GM13976 (cell line): Measurements from ENCODE around the gene QSOX2.

ENCODE experiments used
- DNase-seq: peaks from one replicate; pipeline ENCODE4 v3.0.0; 2012; ENCODE audit warnings: low spot score
- in situ Hi-C: fragments of 300-500 bp; cut with MboI; formaldehyde crosslinking; loops from one replicate; pipeline ENCODE4 v1.12.0; 2022; ENCODE audit warnings: low sequenced_read_pairs, mixed read lengths, inconsistent platforms; ENCODE audit not compliant: unreplicated experiment
- TF ChIP-seq, protein P1 (sequence below): IDR thresholded peaks from 2 replicates; pipeline ENCODE4 v1.5.1; 2012; ENCODE audit warnings: borderline replicate concordance, mild to moderate bottlenecking; ENCODE audit not compliant: insufficient read depth; ENCODE audit errors: extremely low read depth, missing control alignments, control extremely low read depth

Gene QSOX2

DNA sequence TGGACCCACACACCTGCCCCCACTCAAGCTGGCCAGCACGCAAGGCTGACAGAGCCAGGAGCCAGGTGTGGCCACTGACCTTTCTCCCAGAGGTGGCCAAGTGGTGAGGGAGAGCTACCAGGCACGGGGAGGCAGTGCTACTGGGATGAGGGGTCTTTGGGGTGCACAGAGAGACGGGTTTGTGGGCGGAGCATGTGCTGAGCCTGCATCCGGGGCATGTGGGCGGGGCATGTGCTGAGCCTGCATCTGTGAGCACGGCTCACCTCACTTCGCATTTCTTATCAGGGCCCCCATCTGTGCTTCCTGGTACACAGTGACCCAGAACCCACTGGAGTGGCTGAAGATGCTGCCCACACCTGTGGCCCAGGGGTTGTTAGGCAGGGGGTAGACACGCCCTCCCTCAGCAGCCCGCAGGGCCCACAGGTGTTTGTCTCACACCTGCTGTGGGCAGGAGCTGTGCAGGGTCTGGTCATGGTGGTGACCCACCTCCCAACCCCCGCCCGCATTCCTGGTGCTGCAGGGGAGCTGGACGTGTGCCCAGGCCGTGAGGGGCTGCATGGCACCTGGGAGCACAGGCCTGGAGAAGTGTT is 36.8 kb upstream of the QSOX2 start:
- TF ChIP-seq, protein P1, sequence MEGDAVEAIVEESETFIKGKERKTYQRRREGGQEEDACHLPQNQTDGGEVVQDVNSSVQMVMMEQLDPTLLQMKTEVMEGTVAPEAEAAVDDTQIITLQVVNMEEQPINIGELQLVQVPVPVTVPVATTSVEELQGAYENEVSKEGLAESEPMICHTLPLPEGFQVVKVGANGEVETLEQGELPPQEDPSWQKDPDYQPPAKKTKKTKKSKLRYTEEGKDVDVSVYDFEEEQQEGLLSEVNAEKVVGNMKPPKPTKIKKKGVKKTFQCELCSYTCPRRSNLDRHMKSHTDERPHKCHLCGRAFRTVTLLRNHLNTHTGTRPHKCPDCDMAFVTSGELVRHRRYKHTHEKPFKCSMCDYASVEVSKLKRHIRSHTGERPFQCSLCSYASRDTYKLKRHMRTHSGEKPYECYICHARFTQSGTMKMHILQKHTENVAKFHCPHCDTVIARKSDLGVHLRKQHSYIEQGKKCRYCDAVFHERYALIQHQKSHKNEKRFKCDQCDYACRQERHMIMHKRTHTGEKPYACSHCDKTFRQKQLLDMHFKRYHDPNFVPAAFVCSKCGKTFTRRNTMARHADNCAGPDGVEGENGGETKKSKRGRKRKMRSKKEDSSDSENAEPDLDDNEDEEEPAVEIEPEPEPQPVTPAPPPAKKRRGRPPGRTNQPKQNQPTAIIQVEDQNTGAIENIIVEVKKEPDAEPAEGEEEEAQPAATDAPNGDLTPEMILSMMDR = no peak
- in situ Hi-C loops = loop anchor here (10.0 kb wide), 1 partner anchor 108 kb away; no protein-coding TSS in a partner anchor
- no peak for DNase-seq

DNA sequence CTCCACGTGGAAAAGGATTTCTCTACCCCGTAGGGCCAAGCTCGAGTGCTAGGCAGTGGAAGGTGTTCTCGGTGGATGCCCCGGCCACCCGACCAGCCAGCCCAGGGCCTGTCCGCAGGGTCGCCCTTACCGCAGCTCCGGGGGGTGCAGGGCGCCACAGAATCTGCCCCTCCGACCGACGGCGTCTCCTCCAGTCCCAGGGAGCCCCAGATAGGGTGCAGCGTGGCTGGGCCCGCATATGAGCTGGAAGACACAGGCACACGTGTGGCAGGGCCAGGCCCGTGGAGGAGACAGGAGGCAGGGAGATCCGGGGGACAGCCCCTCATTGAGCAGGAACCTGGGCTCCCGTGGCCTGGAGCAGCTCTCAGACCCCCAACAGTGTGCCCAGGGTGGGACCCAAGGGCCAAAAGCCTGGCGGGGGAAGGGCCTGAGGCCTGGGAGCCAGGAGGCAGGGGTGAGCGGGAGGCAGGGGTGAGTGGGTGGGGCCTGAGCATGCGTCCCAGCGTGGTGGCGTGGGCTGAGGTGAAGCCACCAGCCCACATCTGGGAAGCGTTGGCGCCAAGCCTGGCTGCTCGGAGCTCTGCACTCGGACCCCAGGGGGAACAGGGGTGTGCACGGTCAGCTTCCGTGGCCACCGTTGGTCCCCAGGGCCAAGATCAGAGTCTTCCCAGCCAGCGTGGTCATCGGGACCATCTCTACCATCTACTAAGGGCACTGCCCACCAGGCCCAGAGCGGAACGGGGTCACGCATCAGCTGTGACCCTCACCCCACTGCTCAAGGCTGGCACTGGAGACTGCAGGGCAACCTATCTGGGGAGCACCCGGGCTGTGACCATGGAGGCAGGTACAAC is 36.0 kb upstream of the QSOX2 start:
- TF ChIP-seq, protein P1 = no peak
- in situ Hi-C loops = loop anchor here (10.0 kb wide), 1 partner anchor 107 kb away; no protein-coding TSS in a partner anchor
- DNase-seq = no peak

DNA sequence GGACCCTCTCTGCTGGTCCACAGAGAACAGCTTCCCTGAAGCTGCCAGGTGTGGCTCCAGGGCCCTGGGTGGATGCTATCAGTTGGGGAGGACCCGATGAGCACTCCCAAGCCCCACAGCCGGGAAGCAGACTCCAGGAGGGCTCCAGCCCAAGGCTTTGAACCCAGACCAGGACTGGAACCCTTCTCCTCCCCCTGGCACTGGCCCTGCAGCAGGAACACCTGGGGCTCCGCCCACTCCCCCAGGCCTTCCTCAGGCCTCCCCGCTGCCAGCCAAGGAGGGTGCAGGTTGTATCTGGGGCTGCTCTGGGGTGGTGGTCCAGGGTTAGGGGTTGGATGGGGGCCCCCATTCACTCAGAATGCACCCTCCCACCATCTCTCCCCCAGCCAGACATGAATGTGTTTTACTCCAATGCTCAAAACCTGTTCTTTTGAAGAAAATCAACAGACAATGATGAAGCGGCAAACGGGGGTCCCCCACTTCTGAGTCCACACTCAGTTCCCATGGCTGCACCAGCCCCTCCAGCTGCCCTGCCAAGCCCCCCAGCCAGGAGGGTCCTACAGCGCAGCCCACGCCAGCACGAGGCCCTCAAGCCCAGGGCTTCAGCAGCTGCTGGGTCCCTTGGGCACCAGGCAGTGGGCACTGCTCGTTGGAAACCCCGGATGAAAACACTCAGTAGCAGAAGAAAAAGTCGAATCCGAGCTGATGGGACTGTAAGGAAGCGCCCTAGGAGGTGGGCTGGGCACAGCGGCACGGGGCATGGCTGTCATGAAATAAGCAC is 35.1 kb upstream of the QSOX2 start:
- in situ Hi-C loops = loop anchor here (10.0 kb wide), 1 partner anchor 106 kb away; no protein-coding TSS in a partner anchor
- TF ChIP-seq, protein P1 = no peak
- no peak for DNase-seq

DNA sequence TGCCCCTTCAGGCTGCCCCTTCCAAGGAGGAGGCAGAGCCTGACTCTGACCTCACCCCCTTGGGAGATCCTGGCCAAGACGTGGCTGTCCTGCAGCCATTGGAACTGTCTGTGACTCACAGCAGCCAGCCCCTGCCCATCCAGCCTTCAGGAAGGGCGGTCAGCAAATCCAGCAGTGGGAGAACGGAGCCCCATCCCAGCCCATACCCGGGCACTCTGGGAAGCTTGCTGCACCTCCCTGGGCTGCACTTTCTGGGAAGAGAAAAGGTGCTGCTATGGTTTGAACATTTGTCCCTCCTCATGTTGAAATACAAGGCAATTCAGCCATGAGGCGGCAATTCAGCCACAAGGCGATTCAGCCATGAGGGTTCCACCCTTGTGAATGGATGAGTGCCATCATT is 33.9 kb upstream of the QSOX2 start:
- DNase-seq = no peak
- TF ChIP-seq, protein P1 = no peak
- in situ Hi-C loops = no loop called here

DNA sequence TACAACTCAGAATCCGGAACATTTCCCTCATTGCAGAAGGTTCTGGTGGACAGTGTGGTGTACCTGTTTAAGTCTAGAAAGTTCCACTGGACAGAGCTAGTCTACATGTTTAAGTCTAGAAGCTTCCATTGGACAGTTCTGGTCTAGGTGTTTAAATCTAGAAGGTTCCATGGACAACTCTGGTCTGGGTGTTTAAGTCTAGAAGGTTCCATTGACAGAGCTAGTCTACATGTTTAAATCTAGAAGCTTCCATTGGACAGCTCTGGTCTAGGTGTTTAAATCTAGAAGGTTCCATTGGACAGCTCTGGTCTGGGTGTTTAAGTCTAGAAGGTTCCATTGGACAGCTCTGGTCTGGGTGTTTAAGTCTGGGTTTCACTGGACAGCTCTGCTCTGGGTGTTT is 33.3 kb upstream of the QSOX2 start:
- DNase-seq = no peak
- in situ Hi-C loops = no loop called here
- TF ChIP-seq, protein P1 = no peak

DNA sequence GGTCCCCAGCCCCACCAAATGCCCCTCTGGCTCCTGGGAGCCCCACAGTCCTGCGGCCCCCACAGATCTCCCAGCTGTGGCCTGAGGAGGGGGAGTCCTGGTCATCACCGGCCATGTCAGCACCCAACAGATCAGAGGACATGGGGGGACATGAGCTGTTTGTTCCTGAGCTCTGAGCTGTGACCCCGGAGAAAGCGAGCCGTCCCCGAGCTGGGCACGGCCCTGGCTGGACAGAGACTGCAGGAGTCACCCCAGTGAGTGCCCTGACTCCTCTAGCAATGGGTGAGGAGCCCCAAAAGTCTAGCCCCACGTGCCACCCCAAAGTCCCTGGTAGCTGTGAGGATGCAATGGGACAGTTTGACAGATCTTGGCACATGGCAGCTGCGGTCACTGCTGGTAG is 32.6 kb upstream of the QSOX2 start:
- TF ChIP-seq, protein P1 = no peak
- no peak for DNase-seq
- in situ Hi-C loops = no loop called here
